ES-I3 (cell line): Measurements from ENCODE around the gene C3orf70.

Experiments used
- H3K36me3 ChIP-seq: 2 replicates; pipeline ENCODE4 v1.6.1; 2013; ENCODE audit warnings: mild to moderate bottlenecking, low read length, control low read depth, moderate library complexity; ENCODE audit not compliant: insufficient read depth
- H3K4me1 ChIP-seq: 2 replicates; pipeline ENCODE4 v1.6.1; 2013; ENCODE audit warnings: mild to moderate bottlenecking, control low read depth, low read length; ENCODE audit not compliant: insufficient read depth
- H3K9ac ChIP-seq: 2 replicates; pipeline ENCODE4 v1.6.1; 2013; ENCODE audit warnings: low read depth, mild to moderate bottlenecking, low read length, moderate library complexity
- H3K9me3 ChIP-seq: 2 replicates; pipeline ENCODE4 v1.6.1; 2013; ENCODE audit warnings: mild to moderate bottlenecking, low read length, moderate library complexity; ENCODE audit not compliant: control insufficient read depth, insufficient read depth

C3orf70 gene

DNA sequence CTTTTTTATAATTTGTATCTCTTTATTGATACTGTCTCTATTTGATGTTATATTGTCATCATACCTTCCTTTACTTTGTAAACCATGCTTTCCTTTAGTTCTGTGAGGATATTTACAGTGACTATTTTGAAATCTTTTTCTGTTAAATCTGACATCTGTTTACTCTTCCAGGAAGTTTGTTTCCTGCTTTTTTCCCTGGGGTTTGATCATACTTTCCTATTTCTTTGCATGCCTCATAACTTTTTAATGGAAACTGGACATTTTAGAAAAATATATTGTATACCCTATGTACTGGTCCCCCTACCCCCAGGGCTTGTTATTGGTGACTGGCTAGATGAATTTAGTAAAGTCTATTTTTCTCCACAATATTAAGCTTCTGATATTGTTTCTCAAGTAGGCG is 115.1 kb downstream of the C3orf70 start:
- Histone ChIP-seq H3K9me3 (no peaks in the 10 kb centered on the region), H3K4me1 (no peaks in the 10 kb centered on the region), H3K9ac (no peak overlapping the region), H3K36me3 (no peaks in the 10 kb centered on the region)

DNA sequence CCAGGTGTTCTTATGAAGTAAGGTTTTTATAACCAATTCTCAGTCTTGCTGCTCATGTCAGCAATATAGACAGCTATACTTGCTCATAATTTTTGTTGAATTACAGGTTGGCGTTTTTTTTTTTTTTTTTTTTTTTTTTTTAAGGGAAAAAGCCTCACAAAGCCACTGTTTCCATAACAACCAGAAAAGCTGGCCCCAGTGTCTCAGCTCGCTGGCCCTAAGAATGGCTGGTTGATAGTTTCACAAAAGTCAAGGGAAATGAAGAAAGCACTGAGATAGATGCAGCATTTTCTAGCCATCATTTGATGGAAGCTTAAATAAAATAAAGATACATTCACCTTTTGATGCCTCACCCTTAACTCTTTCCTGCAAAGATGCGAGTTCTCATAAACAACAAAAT is 121.9 kb downstream of the C3orf70 start:
- Histone ChIP-seq H3K4me1 (no peaks in the 10 kb centered on the region), H3K9ac (no peak overlapping the region), H3K9me3 (no peaks in the 10 kb centered on the region), H3K36me3 (no peaks in the 10 kb centered on the region)

DNA sequence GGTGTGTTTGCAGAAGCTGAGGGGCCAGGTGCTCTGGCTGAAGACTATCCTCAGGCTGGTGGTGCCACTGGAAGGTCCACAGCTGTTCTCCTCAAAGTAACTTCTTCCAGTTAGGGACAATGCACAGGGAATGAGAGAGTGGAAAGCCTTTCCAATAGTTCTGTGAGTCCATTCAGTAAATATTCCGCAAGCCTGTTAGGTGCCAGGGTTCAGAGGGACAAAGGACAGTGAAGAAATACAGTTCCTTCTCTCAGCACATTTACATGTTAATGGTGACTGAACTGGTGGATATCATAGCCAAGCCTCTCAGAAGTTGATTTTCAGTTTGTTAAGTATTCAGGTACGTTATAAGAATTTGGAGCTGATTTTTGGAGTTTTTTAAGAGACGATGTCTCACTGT is 122.5 kb downstream of the C3orf70 start:
- no peaks in the 10 kb centered on the region for H3K36me3 ChIP-seq
- H3K9ac ChIP-seq, result no peak overlapping the region
- no peaks in the 10 kb centered on the region; the same call in 1 of the 2 replicates for H3K9me3 ChIP-seq
- no peaks in the 10 kb centered on the region for H3K4me1 ChIP-seq

DNA sequence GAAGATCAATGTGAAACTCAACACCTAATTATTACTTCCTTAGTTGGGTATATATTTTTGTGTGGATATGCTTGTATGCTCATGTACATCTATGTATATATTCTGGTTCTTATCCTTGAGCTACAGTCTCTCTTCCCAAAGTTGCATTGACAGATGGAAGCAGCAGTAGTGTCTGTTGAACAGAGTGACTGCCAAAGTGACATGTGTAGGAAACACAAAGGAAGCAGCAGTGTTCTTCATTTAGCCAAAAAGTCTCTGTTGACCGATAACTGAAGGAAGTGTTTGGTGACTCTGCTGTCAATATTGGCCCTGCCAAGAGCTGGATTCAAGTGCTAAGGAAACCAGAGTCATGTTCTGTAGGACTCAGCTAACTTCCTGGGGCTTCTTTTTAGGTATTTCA is 123.8 kb downstream of the C3orf70 start:
- Histone ChIP-seq H3K36me3 (no peaks in the 10 kb centered on the region), H3K4me1 (no peaks in the 10 kb centered on the region), H3K9me3 (no peaks in the 10 kb centered on the region; the same call in 1 of the 2 replicates), H3K9ac (no peak overlapping the region)

DNA sequence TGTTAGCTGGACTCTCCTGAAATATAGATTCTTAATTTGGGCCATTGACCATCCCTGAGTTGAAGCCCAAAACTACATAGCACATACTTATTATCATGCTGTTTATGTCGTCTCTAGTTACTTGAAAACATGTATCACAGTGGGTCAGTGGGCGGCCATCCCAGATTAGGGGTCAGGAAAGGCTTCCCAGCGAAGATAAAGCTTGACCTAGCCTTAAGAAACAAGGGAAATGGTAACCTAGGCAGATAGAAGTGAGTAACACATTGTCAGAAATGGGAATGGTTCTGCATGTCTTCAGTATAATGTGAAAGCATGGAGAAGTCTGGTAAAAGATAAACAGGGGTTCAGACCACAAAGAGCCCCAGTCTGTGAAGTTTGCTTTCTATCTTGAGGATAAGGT is 124.7 kb downstream of the C3orf70 start:
- Histone ChIP-seq H3K9me3 (no peaks in the 10 kb centered on the region; the same call in 1 of the 2 replicates), H3K9ac (no peak overlapping the region), H3K36me3 (no peaks in the 10 kb centered on the region), H3K4me1 (no peaks in the 10 kb centered on the region)
